Suprapubic skin (tissue), 4 donors: ENCODE data around the gene TRIM29. TPM values are rescaled to one million over a fixed set of nuclear protein-coding genes. Genes with fewer than 3 reads are reported as not detected.

Experiments
- DNase-seq, 2 donors: peaks; one replicate each; pipeline ENCODE4 v3.0.0-alpha.2; 2019; ENCODE audit warnings: low spot score in 2 of 2
- H3K27ac ChIP-seq: fragments of 200-600 bp; sonication (generic); one replicate; pipeline ENCODE4 v1.5.1; 2019
- H3K27me3 ChIP-seq: fragments of 200-600 bp; sonication (generic); one replicate; pipeline ENCODE4 v1.5.1; 2019
- H3K36me3 ChIP-seq: fragments of 200-600 bp; sonication (generic); one replicate; pipeline ENCODE4 v1.5.1; 2019
- H3K4me1 ChIP-seq: fragments of 200-600 bp; sonication (generic); one replicate; pipeline ENCODE4 v1.5.1; 2019
- H3K4me3 ChIP-seq: fragments of 200-600 bp; sonication (generic); one replicate; pipeline ENCODE4 v1.5.1; 2019; ENCODE audit warnings: mild to moderate bottlenecking
- H3K9me3 ChIP-seq: fragments of 200-600 bp; sonication (generic); one replicate; pipeline ENCODE4 v1.5.1; 2019
- EP300 ChIP-seq: sonication (generic); formaldehyde crosslinking; IDR thresholded peaks from one replicate; pipeline ENCODE4 v1.6.1; 2017; ENCODE audit warnings: antibody characterized with exemption
- POLR2A ChIP-seq, 2 donors: fragments of 450-650 bp; IDR thresholded peaks; one replicate each; pipeline ENCODE4 v1.6.1; 2017; ENCODE audit warnings: antibody characterized with exemption in 2 of 2, mild to moderate bottlenecking in 2 of 2, moderate library complexity in 2 of 2
- POLR2AphosphoS5 ChIP-seq, 3 donors: sonication (generic); formaldehyde crosslinking; IDR thresholded peaks; one replicate each; pipeline ENCODE4 v1.6.1; 2017; ENCODE audit warnings: antibody characterized with exemption in 3 of 3
- WGBS: methylation state at CpG from one replicate; pipeline ENCODE4 v1.1.5; 2018; 5-methylcytosine and 5-hydroxymethylcytosine counted together
- total RNA-seq, 4 donors: library from RNA; depleted of rRNA; stranded (reverse); fragments of >200 nt; gene quantifications; one replicate each; pipeline ENCODE4 v1.1.0, GENCODE V29; 2016
- TF ChIP-seq, protein P1 (sequence below), 2 donors: fragments of 200-600 bp in 1 of 2; fragments of 450-650 bp in 1 of 2; sonication (generic) in 1 of 2; IDR thresholded peaks; one replicate each; pipeline ENCODE4 v1.5.1; 2016 to 2019; ENCODE audit warnings: antibody characterized with exemption in 2 of 2, mild to moderate bottlenecking in 1 of 2, moderate library complexity in 1 of 2

Gene TRIM29
- total RNA-seq, 4 donors from 2014 or later: 1,248 to 1,527 (median 1,455) TPM

DNA sequence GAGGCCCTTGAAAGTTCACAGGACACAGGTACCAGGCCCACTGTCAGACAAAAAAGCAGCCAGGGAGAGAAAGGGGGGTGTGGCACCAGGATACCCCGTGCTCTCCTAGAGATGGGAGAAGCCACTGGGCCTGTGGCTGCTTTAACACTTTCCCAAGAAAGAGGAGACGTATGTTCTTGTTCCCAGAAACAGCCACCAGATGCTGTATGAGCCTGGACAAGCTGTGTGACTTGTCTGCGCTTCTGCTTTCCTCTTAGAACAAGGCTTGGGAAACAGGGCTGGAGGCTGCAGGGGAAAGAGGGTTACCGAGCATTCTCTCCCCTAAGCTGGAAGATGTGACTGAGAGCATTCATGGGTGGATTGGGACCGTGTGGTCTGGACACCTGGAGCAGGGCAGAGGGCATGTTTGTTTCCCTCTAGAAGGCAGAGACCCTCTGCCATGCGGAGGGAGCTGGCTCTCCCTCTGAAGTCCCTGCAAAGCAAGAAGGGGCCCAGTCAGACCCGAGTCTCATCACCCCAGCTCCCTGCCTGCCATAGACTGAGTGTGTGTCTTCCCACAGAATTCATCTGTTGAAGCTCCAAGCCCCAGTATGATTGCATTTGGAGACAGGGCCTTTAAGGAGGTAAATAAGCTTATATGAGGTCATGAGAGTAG lies 74.1 kb downstream of the TRIM29 start:
- Histone ChIP-seq H3K4me3 (no peak overlapping the region), H3K9me3 (no peaks in the 10 kb centered on the region), H3K4me1 (peaks cover 7% of the 10 kb centered on the region), H3K36me3 (no peaks in the 10 kb centered on the region), H3K27ac (no peak overlapping the region), H3K27me3 (peaks cover 6% of the 10 kb centered on the region)
- 79% methylated on average over 7 of the region's 7 CpGs for WGBS
- peak; percentile 22 to 32 for DNase-seq
- TF ChIP-seq POLR2A (IDR thresholded peaks at IDR 0.05) (no peak), EP300 (no peak)

- Histone ChIP-seq H3K4me1 (peaks cover 17% of the 10 kb centered on the region), H3K36me3 (no peaks in the 10 kb centered on the region), H3K27me3 (peaks cover 6% of the 10 kb centered on the region), H3K4me3 (no peak overlapping the region), H3K9me3 (no peaks in the 10 kb centered on the region), H3K27ac (no peak overlapping the region)
- TF ChIP-seq POLR2AphosphoS5 (IDR thresholded peaks at IDR 0.05) (no peak), EP300 (no peak), POLR2A (IDR thresholded peaks at IDR 0.05) (no peak)
- TF ChIP-seq, protein P1, sequence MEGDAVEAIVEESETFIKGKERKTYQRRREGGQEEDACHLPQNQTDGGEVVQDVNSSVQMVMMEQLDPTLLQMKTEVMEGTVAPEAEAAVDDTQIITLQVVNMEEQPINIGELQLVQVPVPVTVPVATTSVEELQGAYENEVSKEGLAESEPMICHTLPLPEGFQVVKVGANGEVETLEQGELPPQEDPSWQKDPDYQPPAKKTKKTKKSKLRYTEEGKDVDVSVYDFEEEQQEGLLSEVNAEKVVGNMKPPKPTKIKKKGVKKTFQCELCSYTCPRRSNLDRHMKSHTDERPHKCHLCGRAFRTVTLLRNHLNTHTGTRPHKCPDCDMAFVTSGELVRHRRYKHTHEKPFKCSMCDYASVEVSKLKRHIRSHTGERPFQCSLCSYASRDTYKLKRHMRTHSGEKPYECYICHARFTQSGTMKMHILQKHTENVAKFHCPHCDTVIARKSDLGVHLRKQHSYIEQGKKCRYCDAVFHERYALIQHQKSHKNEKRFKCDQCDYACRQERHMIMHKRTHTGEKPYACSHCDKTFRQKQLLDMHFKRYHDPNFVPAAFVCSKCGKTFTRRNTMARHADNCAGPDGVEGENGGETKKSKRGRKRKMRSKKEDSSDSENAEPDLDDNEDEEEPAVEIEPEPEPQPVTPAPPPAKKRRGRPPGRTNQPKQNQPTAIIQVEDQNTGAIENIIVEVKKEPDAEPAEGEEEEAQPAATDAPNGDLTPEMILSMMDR (IDR thresholded peaks at IDR 0.05): no peak
- WGBS: 50% methylated on average over 1 of the region's 7 CpGs
- DNase-seq: peak; percentile 24 to 56
These were observed 75.4 kb downstream of the TRIM29 start for GRCh38 chr11:120062561-120062930.

- DNase-seq: peak; percentile 43 to 65
- Histone ChIP-seq H3K27ac (no peak overlapping the region), H3K9me3 (no peaks in the 10 kb centered on the region), H3K4me3 (no peak overlapping the region), H3K36me3 (no peaks in the 10 kb centered on the region), H3K4me1 (peaks cover 23% of the 10 kb centered on the region), H3K27me3 (peaks cover 5% of the 10 kb centered on the region)
- WGBS: 47% methylated on average over 27 of the region's 28 CpGs
- no peak for TF ChIP-seq POLR2A (IDR thresholded peaks at IDR 0.05)
- TF ChIP-seq, protein P1 (IDR thresholded peaks at IDR 0.05): no peak
- TF ChIP-seq POLR2AphosphoS5 (IDR thresholded peaks at IDR 0.05): no peak
- TF ChIP-seq EP300: no peak
These were observed 76.0 kb downstream of the TRIM29 start for GRCh38 chr11:120061761-120062560.

Other genes starting within 250 kb of the TRIM29 start
- 10 to 100 TPM in 3 of 4 donors, 1 to 10 TPM in 1; 5.0 to 13.0 (median 10.8) TPM for gene OAF, start 72.9 kb upstream of the TRIM29 start, total RNA-seq
- gene POU2F3, start 102.0 kb upstream of the TRIM29 start, total RNA-seq: 100 to 1,000 TPM in 2 of 4 donors, 10 to 100 TPM in 2; 58.2 to 219 (median 105) TPM
- gene TLCD5, start 187.2 kb upstream of the TRIM29 start, total RNA-seq: 1 to 10 TPM in 2 of 4 donors, under 1 TPM in 2; 0.83 to 2.3 (median 1.5) TPM
- gene ARHGEF12, start 198.3 kb upstream of the TRIM29 start, total RNA-seq: 100 to 1,000 TPM; 107 to 222 (median 138) TPM